Measurements from ENCODE around the gene SPDEF.

- TF ChIP-seq CTCF (IDR thresholded peaks at IDR 0.05) (no peak), EZH2phosphoT487 (IDR thresholded peaks at IDR 0.05) (no peak)
These were observed 49.4 kb downstream of the SPDEF start for GRCh38 chr6:34506718-34507117.
